ENCODE measurements around the gene CDH13. TPM values are rescaled to one million over a fixed set of nuclear protein-coding genes. Genes with fewer than 3 reads are reported as not detected.
A peak's percentile ranks its signal among the peaks of the same experiment; 100 is the strongest.

The CDH13 gene
- total RNA-seq, 2 donors from 2014 or later, result not detected

DNA sequence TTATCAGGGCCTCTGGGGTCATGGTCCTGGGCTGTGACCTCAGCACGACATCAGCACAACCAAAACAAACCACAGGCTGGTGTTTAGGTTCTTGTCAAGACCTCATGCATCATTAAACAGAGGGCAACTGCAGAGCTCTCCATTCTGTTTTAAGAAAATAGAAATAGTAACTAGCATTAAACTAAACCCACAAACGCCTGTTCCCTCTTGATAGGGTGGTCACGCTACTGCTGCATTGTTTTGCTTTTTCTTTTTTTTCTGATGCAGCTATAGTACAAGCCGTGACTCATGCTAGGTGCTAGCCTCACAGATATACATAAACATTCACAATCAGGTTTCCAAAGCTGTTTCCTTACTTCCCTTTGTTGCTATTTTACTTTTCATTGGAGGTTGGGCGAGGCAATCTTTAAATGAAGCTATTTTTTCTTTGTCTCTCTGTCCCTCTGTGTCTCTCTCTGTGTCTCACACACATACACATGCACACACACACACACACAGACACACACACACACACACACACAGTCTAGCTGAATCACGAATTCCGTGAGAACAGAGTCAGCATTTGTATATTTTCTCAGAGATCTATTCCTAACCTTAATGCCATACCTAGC, 310.3 kb downstream of the CDH13 start:
- H3K27me3 Mint-ChIP-seq (ENCODE audit: low read depth), result no peaks in the 10 kb centered on the region
- DNase-seq (no peak), ATAC-seq (replicated peaks in 1 of 2) (no peak)
- H3K27ac Mint-ChIP-seq, result no peak overlapping the region
- H3K9me3 Mint-ChIP-seq, result peaks cover 7 to 17% of the 10 kb centered on the region in 2 donors
- H3K4me1 Mint-ChIP-seq (ENCODE audit: low read depth), result no peaks in the 10 kb centered on the region
- no peak overlapping the region for H3K4me3 Mint-ChIP-seq
- H3K36me3 Mint-ChIP-seq (ENCODE audit: insufficient read depth in 2 of 2), result peaks cover 3 to 5% of the 10 kb centered on the region in 2 donors

DNA sequence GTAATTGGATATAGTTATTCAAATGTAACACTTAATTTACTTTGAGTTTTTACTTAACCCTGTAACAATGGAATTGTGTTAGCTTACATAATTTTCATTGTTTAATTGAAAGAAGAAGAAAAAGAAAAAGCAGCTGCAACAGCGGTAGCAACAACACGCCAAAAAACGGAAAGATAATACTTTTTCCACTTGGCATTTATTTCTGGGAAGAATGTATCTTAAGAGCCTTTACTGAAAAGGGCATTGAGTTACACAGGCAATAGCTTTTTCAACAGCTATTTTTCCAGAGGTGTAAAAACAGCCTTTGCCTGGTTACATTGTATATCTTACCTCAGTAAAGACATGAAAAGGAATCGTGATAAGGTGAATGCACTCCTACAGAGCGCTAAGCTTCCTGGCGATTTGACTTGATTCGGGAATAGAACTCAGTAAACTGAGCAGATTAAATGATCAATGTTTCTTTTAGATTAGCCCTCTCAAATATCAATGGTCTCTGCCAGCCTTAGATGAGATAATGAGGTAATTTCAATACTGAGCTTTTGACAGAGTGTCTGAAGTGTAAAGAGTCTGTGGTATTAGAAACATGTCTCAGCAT, 311.3 kb downstream of the CDH13 start:
- peaks cover under 1 to 4% of the 10 kb centered on the region in 2 donors for H3K36me3 Mint-ChIP-seq (ENCODE audit: insufficient read depth in 2 of 2)
- ATAC-seq (replicated peaks in 1 of 2) (no peak), DNase-seq (no peak)
- no peaks in the 10 kb centered on the region for H3K4me1 Mint-ChIP-seq (ENCODE audit: low read depth)
- no peaks in the 10 kb centered on the region for H3K27me3 Mint-ChIP-seq (ENCODE audit: low read depth)
- no peak overlapping the region for H3K4me3 Mint-ChIP-seq
- no peak overlapping the region for H3K27ac Mint-ChIP-seq
- peaks cover 6 to 15% of the 10 kb centered on the region in 2 donors for H3K9me3 Mint-ChIP-seq

DNA sequence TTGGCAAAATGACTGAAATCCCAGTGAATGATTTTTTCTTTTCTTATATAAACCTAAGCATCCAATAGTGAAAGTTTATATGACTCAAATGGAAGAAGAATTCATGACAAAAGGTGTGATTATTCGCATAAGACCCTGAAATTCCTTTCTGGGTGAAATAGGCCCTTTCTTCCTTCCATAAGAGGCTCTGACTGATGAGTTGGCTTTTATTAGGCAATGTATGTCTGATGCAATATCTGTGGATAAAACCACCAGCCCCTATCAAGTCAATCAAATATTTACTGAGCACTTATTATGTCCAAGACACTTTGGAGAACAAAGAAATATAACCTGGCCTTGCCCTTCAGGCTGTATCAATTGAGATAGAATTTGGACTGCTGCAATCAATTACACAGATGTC, 316.6 kb downstream of the CDH13 start:
- peaks cover 0 to 4% of the 10 kb centered on the region in 2 donors for H3K9me3 Mint-ChIP-seq

DNA sequence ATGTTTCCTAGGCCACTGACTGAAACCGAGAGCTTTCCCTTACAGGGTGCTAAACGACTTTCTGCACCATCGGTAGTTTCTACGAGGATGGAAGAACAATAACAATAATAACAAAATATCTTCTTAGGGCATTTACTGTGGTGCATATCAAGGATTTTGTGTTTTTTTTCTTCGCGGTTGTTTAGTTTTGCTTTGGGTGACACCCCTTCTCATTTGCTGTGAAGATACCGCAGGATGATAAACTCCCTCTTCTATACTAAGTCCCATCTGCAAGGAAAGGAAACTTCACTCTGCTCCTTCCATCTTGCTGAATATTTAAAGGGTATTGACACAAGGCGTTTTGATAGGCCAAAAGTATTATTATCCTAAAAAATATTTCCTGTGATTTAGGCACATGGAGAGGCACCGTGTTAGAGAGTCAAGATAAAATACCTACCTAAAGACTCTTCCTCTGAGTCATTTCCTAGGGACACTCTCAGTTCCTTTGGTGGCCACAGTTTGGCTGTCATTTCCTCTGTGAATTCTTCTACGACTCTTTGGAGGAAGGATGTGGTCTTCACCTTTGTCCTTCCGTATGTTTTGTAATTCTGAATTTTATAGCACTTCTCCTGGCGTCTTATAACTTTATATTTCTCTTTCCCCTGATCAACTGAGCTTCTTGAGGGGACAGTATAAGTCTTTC, 318.8 kb downstream of the CDH13 start:
- peaks cover 0 to 4% of the 10 kb centered on the region in 2 donors for H3K9me3 Mint-ChIP-seq
- H3K4me1 Mint-ChIP-seq (ENCODE audit: low read depth), result peaks cover 5% of the 10 kb centered on the region
- DNase-seq, result no peak
- no peak overlapping the region for H3K4me3 Mint-ChIP-seq
- H3K36me3 Mint-ChIP-seq (ENCODE audit: insufficient read depth in 2 of 2), result no peaks in the 10 kb centered on the region
- no peaks in the 10 kb centered on the region for H3K27me3 Mint-ChIP-seq (ENCODE audit: low read depth)
- H3K27ac Mint-ChIP-seq, result no peak overlapping the region
- peak in 1 of 2 donors; percentile 26 for ATAC-seq (replicated peaks in 1 of 2)

More for the DNA sequence above, 316.6 kb downstream of the CDH13 start:
- no peak overlapping the region for H3K4me3 Mint-ChIP-seq
- DNase-seq (no peak), ATAC-seq (replicated peaks in 1 of 2) (no peak)
- H3K27me3 Mint-ChIP-seq (ENCODE audit: low read depth), result no peaks in the 10 kb centered on the region
- H3K36me3 Mint-ChIP-seq (ENCODE audit: insufficient read depth in 2 of 2), result no peaks in the 10 kb centered on the region
- H3K27ac Mint-ChIP-seq, result no peak overlapping the region
- peaks cover 5% of the 10 kb centered on the region for H3K4me1 Mint-ChIP-seq (ENCODE audit: low read depth)

DNA sequence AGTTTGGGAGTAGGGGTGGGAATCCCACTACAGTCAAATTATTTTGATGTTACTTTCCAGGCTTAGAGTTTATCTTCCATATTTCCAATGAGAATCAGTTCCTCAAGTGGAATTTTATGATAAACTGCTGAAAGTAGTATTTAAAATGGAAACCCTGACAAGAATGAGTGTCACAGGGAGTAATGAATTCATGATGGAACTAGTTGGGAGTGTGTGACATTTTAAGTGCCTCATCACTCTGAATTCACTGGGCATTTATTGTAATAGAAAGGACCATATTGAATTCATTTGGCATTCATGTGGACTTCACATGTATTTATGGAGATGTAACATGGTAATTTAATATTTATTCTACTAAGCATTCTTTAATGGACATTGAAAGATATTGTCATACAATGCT, 320.9 kb downstream of the CDH13 start:
- H3K4me1 Mint-ChIP-seq (ENCODE audit: low read depth), result peaks cover 5% of the 10 kb centered on the region
- H3K9me3 Mint-ChIP-seq, result peaks cover 0 to 5% of the 10 kb centered on the region in 2 donors
- no peak overlapping the region for H3K27ac Mint-ChIP-seq
- no peak for ATAC-seq (replicated peaks in 1 of 2)
- no peak for DNase-seq
- H3K27me3 Mint-ChIP-seq (ENCODE audit: low read depth), result no peaks in the 10 kb centered on the region
- H3K4me3 Mint-ChIP-seq, result no peak overlapping the region
- no peaks in the 10 kb centered on the region for H3K36me3 Mint-ChIP-seq (ENCODE audit: insufficient read depth in 2 of 2)

DNA sequence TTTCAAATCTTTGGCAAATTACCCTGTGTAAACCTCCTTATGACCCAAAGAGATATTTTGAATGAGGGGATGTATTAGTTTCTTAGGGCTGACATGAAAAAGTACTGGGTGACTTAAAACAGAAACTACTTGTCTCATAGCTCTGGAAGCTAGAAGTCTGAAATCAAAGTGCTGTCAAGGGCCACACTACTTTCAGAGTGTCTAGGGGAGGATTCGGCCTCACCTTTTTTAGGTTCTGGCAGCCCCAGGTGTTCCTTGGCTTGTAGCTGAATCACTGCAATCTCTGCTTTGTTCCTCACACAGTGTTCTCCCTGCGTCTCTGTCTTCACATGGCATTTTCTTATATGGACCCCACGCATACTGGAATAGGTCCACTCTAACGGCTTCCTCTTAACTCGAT, 322.2 kb downstream of the CDH13 start:
- no peak overlapping the region for H3K27ac Mint-ChIP-seq
- H3K4me3 Mint-ChIP-seq, result no peak overlapping the region
- H3K9me3 Mint-ChIP-seq, result peaks cover 0 to 5% of the 10 kb centered on the region in 2 donors
- ATAC-seq (replicated peaks in 1 of 2), result no peak
- no peak for DNase-seq
- no peaks in the 10 kb centered on the region for H3K27me3 Mint-ChIP-seq (ENCODE audit: low read depth)
- H3K4me1 Mint-ChIP-seq (ENCODE audit: low read depth), result peaks cover 5% of the 10 kb centered on the region
- no peaks in the 10 kb centered on the region for H3K36me3 Mint-ChIP-seq (ENCODE audit: insufficient read depth in 2 of 2)

DNA sequence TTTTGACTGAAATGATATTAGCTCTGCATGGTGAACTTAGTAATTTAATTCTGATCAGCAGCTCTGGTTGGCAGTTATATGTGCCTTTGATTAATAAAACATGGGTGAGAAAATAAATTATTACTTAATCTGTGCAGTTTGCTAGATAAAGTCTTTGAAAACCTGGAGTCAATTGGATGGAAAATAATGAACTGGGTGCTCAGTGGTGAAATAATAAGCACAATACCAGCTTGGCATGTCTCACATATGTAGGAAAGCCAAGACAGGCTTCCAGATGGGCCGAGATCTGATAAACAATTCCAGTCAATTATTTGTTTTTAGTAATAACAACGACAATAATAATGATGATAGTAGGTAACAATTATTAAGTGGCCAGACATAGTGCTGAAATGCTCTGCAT, 326.7 kb downstream of the CDH13 start:
- DNase-seq, result no peak
- H3K36me3 Mint-ChIP-seq (ENCODE audit: insufficient read depth in 2 of 2), result no peaks in the 10 kb centered on the region
- no peak overlapping the region for H3K27ac Mint-ChIP-seq
- H3K27me3 Mint-ChIP-seq (ENCODE audit: low read depth), result no peaks in the 10 kb centered on the region
- peaks cover 0 to 10% of the 10 kb centered on the region in 2 donors for H3K9me3 Mint-ChIP-seq
- ATAC-seq (replicated peaks in 1 of 2), result no peak
- no peak overlapping the region for H3K4me3 Mint-ChIP-seq
- no peaks in the 10 kb centered on the region for H3K4me1 Mint-ChIP-seq (ENCODE audit: low read depth)

DNA sequence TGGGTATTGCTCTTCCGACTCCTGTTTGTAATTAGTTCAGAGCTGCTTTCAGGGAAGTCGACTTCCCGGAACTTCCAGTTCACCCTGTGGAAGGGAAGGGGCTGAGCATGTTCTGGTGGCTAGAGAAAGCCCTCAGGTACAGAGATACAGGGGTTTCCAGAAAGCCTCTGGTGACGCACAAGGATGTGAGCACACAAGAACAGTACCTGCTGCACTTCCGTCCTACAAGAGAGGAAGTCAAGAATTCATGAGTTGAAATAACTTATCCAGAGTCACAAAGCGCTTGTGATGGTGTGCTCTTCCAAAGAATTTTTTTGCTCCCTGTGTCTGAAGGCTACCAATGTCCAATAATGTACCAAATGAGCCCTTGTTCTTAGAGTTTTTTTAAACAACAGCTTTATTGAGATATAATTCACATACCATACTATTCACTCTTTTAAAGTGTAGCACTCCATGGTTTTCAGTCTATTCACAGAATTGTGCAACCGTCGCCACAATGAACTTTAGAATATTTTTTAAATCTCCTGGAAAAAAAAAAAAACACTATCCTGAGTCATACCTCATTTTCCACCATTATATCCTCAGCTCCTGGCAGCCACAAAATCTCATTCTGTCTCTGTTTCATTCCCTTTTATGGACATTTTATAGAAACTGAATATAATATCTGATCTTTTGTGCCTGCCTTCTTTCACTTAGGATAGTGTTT, 327.6 kb downstream of the CDH13 start:
- ATAC-seq (replicated peaks in 1 of 2) (no peak), DNase-seq (no peak)
- peaks cover 0 to 10% of the 10 kb centered on the region in 2 donors for H3K9me3 Mint-ChIP-seq
- H3K27me3 Mint-ChIP-seq (ENCODE audit: low read depth), result no peaks in the 10 kb centered on the region
- no peaks in the 10 kb centered on the region for H3K36me3 Mint-ChIP-seq (ENCODE audit: insufficient read depth in 2 of 2)
- peak overlapping the region; percentile 61 for H3K27ac Mint-ChIP-seq
- H3K4me3 Mint-ChIP-seq, result no peak overlapping the region
- H3K4me1 Mint-ChIP-seq (ENCODE audit: low read depth), result no peaks in the 10 kb centered on the region

DNA sequence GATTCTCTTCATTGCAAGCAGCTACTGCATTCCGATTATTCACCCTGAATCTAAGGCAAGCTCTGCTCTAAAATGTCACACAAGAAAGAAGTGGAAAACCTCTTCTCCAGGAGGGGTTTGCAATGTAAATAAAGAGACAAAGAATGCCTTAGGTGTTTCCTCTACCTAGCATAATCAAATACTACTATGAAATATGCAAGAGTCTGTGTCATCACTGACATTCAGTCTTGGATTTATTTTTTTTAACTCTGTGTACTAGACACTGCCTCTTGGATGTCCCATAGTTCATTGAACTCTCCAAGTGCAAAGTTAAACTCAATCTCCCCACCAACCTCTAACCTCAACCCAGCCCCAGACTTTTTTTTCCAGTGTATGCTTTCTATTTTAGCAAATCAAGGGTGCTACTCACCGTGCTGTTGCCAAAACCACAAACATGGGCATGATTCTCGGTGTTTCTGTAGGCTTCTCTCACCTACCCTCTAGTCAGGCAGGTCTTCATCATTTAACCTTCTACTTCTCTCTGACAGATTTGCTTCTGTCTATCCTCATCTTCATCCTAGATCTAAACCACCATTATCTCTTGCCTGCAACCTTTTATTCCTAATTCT, 329.1 kb downstream of the CDH13 start:
- no peak for DNase-seq
- no peaks in the 10 kb centered on the region for H3K4me1 Mint-ChIP-seq (ENCODE audit: low read depth)

DNA sequence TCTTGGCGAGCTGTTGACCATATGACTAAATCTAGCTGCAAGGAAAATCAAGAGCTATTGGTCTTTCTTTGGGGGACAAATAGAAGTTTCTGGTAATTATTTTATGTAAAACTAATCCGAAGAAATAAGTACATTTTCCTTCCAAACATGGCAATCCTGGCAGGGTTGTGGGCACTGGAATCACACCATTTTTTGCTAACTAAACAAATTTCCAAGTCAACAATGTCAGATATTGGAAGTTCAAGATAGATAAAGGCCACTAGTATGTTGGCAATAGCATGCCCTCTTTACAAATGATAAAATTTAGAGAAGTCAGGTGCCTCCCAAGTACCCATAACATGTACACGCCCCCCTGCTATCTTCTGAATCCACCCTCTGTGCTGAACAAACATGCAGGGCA, 330.4 kb downstream of the CDH13 start:
- Mint-ChIP-seq H3K9me3 (peaks cover 1 to 6% of the 10 kb centered on the region in 2 donors), H3K36me3 (ENCODE audit: insufficient read depth in 2 of 2) (no peaks in the 10 kb centered on the region), H3K27ac (no peak overlapping the region), H3K27me3 (ENCODE audit: low read depth) (no peaks in the 10 kb centered on the region), H3K4me3 (no peak overlapping the region), H3K4me1 (ENCODE audit: low read depth) (no peaks in the 10 kb centered on the region)
- ATAC-seq (replicated peaks in 1 of 2), result no peak
- DNase-seq, result no peak

More for the DNA sequence above, 329.1 kb downstream of the CDH13 start:
- Mint-ChIP-seq H3K27ac (no peak overlapping the region), H3K36me3 (ENCODE audit: insufficient read depth in 2 of 2) (no peaks in the 10 kb centered on the region), H3K27me3 (ENCODE audit: low read depth) (no peaks in the 10 kb centered on the region), H3K9me3 (peaks cover 1 to 6% of the 10 kb centered on the region in 2 donors), H3K4me3 (no peak overlapping the region)
- peak in 1 of 2 donors; percentile 49 for ATAC-seq (replicated peaks in 1 of 2)

DNA sequence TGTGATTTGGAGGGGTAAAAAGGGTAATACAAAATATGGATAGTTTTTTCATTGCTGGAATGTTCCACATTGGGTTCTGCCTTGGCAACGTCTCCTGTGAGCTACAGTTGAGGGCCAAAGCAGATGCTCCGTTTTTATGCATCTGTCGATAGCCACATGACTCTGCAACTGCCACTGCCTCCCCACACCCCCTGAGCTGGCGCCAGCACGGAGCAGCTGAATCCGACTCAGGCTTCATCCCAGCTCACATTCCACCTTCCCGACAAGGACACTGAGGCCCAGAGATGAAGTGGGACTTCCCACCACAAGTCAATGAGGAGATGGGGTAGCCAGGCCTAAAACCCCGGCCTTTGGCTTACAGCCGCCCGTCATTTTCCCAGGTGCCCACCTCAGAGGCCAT, 334.1 kb downstream of the CDH13 start:
- H3K27me3 Mint-ChIP-seq (ENCODE audit: low read depth), result no peaks in the 10 kb centered on the region
- ATAC-seq (replicated peaks in 1 of 2), result no peak
- DNase-seq, result no peak
- H3K9me3 Mint-ChIP-seq, result peaks cover 1 to 8% of the 10 kb centered on the region in 2 donors
- H3K4me1 Mint-ChIP-seq (ENCODE audit: low read depth), result no peaks in the 10 kb centered on the region
- H3K27ac Mint-ChIP-seq, result no peak overlapping the region
- H3K4me3 Mint-ChIP-seq, result no peak overlapping the region
- no peaks in the 10 kb centered on the region for H3K36me3 Mint-ChIP-seq (ENCODE audit: insufficient read depth in 2 of 2)

DNA sequence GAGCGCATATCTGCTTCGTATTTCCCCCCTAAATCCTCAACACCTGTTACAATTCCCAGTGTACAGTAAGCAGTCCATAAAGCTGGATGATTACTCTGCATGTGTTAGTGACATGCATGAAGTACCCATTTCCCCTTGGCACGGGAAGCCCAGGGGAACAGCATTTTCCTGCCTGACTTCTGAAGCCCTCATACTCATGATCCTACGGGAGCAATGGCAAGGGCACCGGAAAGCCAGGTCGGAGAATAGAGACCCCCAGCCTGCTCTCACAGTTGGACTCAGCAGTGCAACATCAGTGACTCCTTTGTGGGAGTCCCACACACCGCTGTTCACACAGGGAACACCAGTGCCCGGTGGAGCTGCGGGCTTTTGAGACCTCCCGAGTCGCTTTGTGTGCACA, 336.9 kb downstream of the CDH13 start:
- ATAC-seq (replicated peaks in 1 of 2), result no peak

DNA sequence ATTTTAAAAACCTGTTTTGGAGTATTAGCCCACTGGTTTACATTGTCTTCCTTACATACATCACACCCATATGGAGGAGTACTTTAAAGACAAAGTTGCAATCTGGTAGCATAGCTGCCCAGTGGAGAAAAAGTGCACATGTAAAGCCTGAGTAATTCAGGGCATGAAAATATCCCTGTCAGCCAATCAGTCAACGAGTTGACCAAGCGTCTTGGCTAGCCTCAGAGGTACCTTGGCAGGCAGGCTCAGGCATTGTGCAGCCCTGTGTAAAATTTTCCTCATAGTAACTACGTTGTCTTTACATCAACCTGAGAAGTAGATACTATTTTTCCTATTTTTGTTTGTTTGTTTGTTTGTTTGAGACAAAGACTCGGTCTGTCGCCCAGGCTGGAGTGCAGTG, 339.0 kb downstream of the CDH13 start:
- H3K4me3 Mint-ChIP-seq, result no peak overlapping the region
- DNase-seq (no peak), ATAC-seq (replicated peaks in 1 of 2) (no peak)
- no peak overlapping the region for H3K27ac Mint-ChIP-seq
- no peaks in the 10 kb centered on the region for H3K4me1 Mint-ChIP-seq (ENCODE audit: low read depth)
- H3K27me3 Mint-ChIP-seq (ENCODE audit: low read depth), result no peaks in the 10 kb centered on the region
- no peaks in the 10 kb centered on the region for H3K36me3 Mint-ChIP-seq (ENCODE audit: insufficient read depth in 2 of 2)
- peaks cover 0 to 2% of the 10 kb centered on the region in 2 donors for H3K9me3 Mint-ChIP-seq

More for the DNA sequence above, 336.9 kb downstream of the CDH13 start:
- Mint-ChIP-seq H3K4me3 (no peak overlapping the region), H3K27ac (no peak overlapping the region), H3K4me1 (ENCODE audit: low read depth) (no peaks in the 10 kb centered on the region), H3K27me3 (ENCODE audit: low read depth) (no peaks in the 10 kb centered on the region), H3K36me3 (ENCODE audit: insufficient read depth in 2 of 2) (no peaks in the 10 kb centered on the region), H3K9me3 (peaks cover 1 to 2% of the 10 kb centered on the region in 2 donors)
- DNase-seq, result no peak

Data from activated T-cell treated with anti-CD3 and anti-CD28 coated beads, Interleukin-2, amount 50 U/mL, for 72 hours (primary cell).